HCEC 1CT (cell line): ENCODE results near the gene NUDT9.
"Not testable (repeated sequence)": the region's sequence is repeated elsewhere in the genome, so short reads cannot be mapped to it uniquely, and the experiment has no call there.

ENCODE experiments used
- DNase-seq: peaks from one replicate; pipeline ENCODE4 v3.0.0-alpha.2; 2017

Gene NUDT9, protein sequence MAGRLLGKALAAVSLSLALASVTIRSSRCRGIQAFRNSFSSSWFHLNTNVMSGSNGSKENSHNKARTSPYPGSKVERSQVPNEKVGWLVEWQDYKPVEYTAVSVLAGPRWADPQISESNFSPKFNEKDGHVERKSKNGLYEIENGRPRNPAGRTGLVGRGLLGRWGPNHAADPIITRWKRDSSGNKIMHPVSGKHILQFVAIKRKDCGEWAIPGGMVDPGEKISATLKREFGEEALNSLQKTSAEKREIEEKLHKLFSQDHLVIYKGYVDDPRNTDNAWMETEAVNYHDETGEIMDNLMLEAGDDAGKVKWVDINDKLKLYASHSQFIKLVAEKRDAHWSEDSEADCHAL

GRCh38 chr4:87422104-87423052 is at the start of gene NUDT9:
TSS of gene NUDT9 (plus strand) at chr4:87422573. CDS start at chr4:87422906, 333 bp downstream.
- peak; percentile 89 for DNase-seq

DNA sequence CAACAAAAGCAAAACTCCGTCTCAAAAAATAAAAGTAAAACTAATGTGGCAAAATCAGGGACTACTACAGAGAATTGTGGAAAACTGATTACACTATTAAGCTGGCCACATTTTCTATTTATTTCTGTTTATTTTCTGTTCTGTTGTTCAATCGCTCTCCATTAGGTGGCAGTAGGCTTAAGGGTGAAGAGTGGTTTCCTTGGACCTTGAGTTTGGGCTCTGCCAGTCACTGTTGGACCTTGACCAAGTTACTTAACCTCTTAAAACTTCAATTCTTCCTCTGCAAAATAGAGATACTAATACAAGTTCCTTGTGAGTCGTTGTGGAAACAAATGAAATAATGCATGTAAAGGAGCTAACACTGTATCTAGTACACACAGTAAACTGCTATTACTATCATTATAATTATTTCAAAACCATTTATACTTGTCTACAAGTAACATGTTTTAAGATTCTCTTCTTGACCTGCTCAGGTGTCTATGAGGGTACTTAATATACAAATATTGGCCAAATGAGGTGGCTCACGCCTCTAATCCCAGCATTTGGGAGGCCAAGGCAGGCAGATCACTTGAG is 46.6 kb upstream of the NUDT9 start:
- DNase-seq = peak; percentile 58

- DNase-seq = no peak
Observed at GRCh38 chr4:87377816-87378215, 44.6 kb upstream of the NUDT9 start.

- DNase-seq = no peak
Observed at GRCh38 chr4:87382116-87382515, 40.3 kb upstream of the NUDT9 start.

DNA sequence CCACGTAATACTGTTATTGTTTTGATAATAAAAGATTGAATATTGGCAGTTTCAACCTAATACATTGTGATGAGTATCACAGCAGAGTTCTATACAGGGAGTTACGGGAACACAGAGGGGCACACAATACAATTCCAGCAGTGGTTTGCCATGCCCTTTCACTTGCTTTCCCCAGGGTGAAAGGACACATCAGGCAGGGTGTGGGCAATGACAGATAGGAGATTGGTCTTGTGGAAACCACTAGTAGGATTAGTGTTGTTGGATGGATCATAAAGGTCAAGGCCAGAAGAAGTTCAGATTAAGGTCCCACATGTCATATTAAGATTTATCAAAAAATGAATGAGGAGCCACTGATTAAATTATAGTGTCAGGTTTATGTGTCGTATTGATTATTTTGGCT is 39.4 kb upstream of the NUDT9 start:
- DNase-seq = no peak

DNA sequence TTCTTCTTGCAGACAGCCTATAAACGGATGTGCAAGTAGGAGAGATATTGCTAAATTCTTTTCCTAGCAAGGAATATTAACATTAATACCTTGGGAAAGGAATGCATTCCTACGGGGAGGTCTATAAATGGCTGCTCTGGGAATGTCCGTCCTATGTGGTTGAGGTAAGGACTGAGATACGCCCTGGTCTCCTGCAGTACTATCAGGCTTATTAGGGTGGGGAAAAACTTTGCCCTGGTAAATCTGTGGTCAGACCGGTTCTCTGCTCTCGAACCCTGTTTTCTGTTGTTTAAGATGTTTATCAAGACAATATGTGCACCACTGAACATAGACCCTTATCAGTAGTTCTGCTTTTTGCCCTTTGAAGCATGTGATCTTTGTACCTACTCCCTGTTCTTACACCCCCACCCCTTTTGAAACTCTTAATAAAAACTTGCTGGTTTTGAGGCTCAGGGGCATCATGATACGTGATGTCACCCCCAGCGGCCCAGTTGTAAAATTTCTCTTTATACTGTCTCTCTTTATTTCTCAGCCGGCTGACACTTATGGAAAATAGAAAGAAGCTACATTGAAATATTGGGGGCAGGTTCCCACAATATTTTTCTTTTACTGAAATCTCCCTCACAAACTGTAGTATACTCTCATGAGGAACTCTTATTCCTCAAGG is 37.8 kb upstream of the NUDT9 start:
- not testable (repeated sequence) for DNase-seq

DNA sequence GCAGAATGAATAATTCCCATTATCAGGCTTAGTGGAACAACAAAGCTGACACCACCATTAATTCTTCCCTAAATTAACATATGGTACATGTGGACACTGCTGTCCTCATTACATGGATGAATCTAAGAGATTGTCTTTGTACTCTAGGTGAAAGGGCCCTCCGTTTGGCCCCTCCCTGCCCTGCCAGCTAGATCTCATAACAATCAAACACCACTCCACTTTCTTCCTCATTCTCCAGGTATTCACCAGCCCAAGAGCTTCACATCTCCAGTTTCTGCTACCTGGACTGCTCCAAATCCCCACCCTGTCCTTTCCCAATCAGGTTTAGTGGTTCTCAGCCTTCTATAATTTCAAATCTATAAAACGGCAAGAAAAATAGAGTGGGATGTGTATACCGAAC is 35.1 kb upstream of the NUDT9 start:
- DNase-seq = no peak

- DNase-seq = no peak
Observed at GRCh38 chr4:87388901-87389300, 33.5 kb upstream of the NUDT9 start.

DNA sequence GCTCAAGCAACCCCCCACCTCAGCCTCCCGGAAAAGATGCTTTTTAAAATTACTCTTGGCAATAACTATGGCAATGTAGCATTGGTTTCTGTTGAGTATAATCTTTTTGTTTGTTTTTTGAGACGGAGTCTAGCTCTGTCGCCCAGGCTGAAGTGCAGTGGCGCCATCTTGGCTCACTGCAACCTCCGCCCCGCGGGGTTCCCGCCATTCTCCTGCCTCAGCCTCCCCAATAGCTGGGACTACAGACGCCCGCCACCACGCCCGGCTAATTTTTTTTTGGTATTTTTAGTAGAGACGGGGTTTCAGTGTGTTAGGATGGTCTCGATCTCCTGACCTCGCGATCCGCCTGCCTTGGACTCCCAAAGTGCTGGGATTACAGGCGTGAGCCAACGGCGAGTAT is 32.3 kb upstream of the NUDT9 start:
- not testable (repeated sequence) for DNase-seq

- DNase-seq = no peak
Observed at GRCh38 chr4:87390551-87390890, 31.9 kb upstream of the NUDT9 start.

DNA sequence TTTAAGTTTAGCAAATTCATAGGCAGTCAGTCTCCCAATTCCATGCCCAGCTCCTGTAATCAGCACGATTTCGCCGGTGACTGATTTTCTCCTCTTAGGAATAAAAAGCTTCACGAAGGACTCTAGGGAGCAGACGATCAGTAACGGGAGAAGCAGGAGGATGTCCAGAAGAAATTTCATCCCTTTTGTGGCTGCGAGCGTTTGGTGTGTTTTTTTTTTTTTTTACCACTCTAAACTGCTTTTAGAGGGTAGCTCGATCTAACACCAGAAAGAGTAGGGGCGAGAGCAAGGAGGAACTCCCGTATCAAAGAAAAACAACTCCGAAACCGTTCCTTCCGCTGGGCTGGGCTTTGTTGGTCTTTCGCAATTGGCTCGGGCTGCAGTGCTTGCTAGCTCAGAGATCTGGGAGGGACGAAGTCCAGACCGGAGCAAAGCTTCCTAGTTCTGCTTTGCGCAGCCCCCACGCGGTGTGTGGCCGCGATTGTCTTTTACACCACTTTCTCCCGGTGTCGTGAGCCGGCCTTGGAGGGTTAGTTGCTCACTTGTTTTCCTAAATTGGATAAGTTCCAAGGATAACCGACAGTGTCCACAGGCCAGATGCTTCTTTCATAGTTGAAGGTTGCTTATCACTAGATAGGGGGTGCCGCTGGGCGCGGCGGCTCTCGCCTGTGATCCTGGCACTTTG is 31.3 kb upstream of the NUDT9 start, which contains the start of gene HSD17B11:
HSD17B11 (minus strand) TSS at position 298 of the 685 bp plus-strand sequence; CDS start at position 180, 118 bp downstream.
- peak; percentile 85 for DNase-seq

- DNase-seq = no peak
Observed at GRCh38 chr4:87391576-87392054, 30.8 kb upstream of the NUDT9 start.

DNA sequence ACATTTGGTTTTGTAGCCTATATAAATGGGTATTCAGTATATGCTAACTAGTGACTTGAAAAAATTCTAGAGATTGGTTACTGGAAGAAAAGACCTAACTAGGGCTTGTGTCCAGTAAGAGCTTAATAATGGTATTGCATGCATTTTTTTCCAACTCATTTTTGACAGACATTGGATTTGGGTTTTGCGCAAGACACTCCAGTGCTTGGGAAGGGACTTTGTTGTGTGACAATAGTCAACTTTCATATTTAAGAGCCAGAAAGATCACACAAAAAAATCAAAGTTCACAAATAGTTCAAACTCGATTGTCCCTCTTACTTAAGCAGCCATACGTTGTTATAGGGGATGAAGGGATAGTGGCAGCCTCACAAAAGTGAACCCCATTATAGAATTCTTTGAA is 30.2 kb upstream of the NUDT9 start:
- no peak for DNase-seq

DNA sequence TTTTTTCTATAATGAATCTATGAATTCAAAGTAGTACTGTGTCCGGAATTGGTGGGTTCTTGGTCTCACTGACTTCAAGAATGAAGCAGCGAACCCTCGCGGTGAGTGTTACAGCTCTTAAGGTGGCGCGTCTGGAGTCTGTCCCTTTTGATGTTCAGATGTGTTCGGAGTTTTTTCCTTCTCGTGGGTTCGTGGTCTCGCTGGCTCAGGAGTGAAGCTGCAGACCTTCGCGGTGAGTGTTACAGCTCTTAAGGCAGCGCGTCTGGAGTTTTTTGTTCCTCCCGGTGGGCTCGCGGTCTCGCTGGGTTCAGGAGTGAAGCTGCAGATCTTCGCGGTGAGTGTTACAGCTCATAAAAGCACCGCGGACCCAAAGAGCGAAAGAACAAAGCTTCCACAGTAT is 27.3 kb upstream of the NUDT9 start:
- DNase-seq = not testable (repeated sequence)

GRCh38 chr4:87395851-87396250 is 26.5 kb upstream of the NUDT9 start:
- not testable (repeated sequence) for DNase-seq

DNA sequence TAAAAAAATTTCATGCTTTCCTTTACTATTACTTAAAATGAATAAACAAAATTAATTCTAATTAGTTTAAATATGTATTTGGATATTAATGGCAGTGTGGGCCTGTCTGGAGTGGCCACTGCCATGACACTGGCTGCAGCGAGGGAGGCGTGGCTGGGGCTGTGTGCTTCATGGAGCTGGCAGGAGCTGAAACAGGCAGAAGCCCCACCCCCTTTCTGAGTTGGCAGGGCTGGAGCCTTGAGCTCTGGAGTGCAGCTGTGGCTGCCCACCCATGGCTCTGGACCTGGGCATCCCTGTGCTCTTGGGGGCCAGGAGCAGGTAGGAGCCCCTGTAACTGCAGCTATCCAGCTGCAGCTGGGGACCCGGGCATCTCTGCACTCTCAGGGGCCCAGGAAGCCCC is 23.2 kb upstream of the NUDT9 start:
- no peak for DNase-seq

DNA sequence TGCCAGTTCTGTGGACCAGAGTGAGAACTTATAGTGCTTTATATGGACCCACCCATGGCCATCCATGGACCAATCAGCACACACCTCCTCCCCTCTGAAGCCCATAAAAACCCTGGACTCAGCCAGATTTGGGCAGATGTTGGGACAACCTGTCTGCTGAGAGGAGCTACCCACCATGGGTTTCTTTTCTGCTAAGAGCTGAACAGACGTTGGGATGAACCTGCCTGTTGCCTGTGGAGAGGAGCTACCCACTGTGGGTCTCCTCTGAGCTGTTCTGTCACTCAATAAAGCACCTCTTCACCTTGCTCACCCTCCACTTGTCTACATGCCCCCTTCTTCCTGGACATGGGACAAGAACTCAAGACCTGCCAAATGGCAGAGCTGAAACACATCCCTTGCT is 22.4 kb upstream of the NUDT9 start:
- no peak for DNase-seq

DNA sequence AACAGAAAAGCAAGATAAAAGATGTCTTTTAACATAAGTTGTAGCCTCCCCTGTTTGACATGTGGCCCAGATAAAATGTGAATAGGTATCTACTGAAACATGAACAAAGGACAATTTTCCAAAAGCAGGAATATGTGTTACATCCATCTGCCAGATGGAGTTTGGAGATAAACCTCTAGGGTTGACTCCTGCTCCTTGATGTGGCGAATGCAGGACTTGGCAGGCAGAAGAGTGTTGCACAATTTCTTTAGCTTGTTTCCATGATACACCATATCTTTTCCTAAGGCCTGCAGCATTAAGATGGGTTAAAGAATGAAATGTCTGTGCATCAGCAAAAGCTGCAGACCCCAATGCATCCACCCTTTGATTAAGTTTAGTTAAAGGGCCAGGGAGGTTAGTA is 18.6 kb upstream of the NUDT9 start:
- not testable (repeated sequence) for DNase-seq

DNA sequence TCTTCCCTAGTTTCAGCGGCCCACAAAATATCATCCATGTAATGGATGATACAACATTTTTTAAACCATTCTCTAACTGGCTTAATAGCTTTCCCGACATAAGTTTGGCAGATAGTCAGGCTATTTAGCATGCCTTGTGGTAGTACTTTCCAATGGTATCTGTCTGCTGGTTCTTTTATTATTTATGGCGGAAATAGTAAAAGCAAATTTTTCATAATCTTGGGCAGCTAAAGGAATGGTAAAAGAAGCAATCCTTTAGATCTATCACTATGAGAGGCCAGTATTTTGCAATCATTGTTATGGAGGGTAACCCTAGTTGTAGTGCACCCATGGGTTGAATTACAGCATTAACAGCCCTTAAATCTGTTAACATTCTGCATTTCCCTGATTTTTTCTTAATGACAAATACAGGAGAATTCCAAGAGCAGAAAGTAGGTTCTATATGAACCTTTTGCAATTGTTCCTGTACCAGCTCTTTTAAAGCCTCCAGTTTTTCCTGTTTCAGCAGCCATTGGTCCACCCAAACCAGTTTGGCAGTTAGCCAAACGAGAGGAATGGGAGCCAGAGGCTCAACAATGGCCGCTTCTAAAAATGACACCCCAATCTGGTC is 17.1 kb upstream of the NUDT9 start:
- DNase-seq = no peak

DNA sequence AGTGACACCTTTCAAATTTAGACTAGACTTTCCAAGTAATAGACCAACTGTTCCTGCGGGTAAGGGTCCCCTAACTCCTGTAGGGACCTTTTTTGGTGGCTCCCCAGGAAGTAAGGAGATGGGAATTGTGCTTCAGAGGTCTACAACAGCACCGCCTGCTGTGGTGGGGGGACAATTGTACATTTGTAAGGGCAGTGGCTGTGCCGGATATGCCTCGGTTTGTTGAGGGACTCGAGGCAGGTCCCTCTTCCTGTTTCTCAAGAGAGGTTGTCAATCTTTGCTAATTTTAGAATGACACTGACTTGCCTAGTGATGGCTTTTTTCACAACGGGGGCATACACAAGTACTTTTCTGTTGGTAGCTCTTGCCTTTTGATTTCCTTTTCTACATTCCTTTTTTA is 15.9 kb upstream of the NUDT9 start:
- DNase-seq = no peak

DNA sequence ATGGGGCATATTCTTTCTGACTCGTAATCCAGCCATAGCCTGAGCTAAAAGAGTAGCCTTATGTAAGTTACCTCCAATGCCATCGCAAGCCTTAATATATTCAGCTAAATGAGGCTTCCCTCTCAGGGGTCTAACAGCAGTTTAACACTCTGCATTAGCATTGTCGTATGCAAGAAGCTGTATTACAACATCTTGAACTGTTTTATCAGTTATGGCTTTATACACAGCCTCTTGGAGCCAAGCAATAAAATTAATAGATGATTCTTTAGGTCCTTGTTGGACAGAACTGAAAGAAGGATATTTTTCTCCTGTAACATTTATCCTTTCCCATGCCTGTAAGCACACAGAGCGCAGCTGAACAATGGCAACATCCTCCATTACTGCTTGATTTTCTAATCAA is 15.5 kb upstream of the NUDT9 start:
- DNase-seq = not testable (repeated sequence)
